GM21737 (cell line): ENCODE measurements around the gene CEBPB.
"Not testable (repeated sequence)": the region's sequence is repeated elsewhere in the genome, so short reads cannot be mapped to it uniquely, and the experiment has no call there.

Experiments used
- ATAC-seq: cut with Tn5 transposase; IDR thresholded peaks from one replicate; pipeline ENCODE4 v1.9.1; 2021; ENCODE audit warnings: mild to moderate bottlenecking, moderate library complexity; ENCODE audit not compliant: unreplicated experiment

Gene CEBPB

GRCh38 chr20:50169329-50169823, 21.3 kb upstream of the CEBPB start:
- ATAC-seq, result no peak

- ATAC-seq, result no peak
Observed at GRCh38 chr20:50170549-50171220, 19.9 kb upstream of the CEBPB start.

GRCh38 chr20:50172347-50173013, 18.1 kb upstream of the CEBPB start:
- no peak for ATAC-seq

GRCh38 chr20:50174456-50174855, 16.2 kb upstream of the CEBPB start:
- ATAC-seq, result no peak

DNA sequence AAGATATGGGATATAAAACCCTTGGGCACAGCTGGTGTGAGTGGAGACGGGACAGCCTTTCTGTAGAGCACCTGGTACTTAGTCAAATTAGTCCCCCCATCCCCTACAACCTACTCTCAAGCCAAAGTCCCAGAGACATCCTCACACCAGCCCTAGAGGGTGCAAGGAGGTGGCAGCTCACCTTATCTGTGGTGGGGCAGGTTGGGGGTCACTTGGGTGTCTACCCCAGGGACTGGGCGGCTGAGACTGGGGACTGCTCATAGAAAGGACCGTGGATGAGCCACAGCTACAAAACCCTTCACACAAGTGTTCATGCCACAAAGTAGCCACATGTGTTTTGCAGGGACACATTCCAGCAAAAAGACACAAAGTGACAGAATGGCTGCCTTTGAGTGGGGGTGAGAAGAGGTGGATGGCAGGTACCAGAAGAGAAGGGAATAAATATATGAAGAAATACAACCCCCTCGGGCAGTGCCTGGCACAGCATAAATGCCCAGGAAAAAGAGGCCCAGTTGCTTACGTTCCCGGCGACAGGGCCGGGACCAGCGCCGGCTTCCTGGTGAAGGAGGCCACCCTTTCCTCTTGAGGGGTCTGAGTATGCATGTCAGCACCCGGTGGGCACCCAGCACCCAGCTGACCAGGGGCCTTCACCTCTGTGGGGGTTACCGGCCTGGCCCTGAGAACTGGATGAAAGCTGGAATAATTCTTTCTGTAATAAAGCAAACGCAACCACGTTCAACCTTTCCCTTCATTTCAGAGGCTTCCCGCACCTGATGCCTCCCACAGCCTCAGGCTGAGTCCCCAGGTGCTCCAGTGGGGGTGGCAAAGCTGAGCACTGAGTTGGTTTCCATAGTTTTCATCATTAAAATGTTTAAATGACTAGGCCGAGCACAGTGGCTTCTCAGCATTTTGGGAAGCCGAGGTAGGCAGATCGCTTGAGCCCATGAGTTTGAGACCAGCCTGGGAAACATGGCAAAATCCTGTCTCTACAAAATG, 14.4 kb upstream of the CEBPB start:
- no peak for ATAC-seq

GRCh38 chr20:50178672-50179071, 12.0 kb upstream of the CEBPB start:
- ATAC-seq, result not testable (repeated sequence)

GRCh38 chr20:50181344-50181743, 9.3 kb upstream of the CEBPB start:
- no peak for ATAC-seq

DNA sequence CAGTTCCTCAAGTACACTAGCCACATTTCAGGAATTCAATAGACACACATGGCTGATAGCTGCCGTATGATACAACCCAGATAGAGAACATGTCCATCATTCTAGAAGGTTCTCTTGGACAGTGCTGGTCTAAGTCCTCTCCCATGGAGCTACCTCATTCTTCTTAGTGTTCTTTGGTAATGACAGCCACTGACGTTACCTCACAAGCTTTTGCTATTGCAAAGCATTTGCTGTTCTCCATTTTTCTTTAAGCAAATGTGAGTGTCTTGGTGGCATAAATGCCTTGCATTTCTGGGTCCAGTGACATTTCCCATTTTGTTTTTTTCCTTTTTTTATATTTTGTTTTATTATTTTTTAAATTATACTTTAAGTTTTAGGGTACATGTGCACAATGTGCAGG, 8.3 kb upstream of the CEBPB start:
- no peak for ATAC-seq

DNA sequence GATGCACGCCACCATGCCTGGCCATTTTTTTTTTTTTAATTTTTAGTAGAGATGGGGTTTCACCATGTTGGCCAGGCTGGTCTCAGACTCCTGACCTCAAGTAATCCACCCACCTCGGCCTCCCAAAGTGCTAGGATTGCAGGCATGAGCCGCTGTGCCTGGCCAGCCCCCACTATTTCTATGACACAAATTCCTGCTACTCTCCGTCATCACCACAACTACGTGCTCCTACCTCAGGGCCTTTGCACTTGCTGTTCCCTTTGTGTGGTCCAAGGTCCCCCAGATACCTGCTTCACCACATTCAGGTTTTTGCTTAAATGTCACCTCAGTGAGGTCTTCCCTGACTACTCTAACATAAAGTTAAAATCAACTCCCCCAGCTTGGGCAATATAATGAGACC, 5.2 kb upstream of the CEBPB start:
- ATAC-seq, result no peak

DNA sequence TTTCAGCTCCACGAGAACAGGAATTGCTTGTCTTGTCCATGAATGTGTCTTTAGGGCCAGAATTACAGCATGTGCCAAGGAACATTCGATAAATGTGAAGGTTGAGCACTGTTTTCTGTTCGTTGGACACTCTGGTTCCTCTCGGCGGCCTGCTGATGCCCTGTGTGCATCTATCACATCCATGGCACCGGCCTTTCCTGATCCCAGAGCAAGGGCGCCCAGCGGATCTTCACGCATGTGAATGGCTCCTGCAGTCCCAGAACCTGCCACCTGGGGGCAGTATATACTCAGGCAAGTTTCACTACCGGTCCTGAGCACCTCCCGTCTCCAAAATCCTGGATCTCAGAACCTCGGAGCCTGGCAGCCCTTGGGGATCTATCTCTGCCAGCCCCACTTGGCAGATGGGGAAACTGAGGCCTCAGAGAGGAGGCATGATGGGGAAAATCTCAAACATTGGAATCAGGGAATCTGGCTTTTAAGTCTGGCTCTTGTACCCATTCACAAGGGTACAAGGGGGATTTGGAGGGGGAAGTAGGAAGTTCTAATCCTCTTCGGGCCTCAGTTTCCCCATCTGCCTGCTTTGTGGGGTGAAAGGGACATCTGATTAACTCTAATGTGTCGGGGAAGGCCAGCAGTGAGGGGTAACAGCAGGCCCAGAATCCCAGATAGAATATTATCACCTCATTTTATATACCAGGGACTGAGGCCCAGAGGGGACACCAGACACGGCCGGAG, 4.3 kb upstream of the CEBPB start:
- ATAC-seq, result no peak

DNA sequence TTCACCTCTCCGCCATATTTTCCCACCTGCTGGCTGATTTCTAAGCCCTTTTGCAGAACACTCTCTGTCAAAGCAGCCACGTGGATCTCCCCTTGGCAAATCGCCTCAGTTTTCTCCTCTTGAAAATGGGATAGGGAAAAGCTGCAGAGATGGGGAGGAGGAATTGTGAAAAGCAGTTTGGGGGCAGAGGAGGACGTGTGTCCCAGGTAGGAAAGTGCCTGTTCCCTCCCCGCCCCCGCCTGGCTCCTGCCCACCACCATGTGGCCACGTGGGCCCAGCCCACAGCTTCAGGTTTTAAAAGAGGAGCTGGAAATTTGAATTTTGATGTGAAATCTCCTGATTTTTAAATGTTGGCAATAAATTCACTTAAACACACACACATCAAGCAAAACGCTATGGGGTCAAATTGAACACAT, 3.6 kb upstream of the CEBPB start:
- no peak for ATAC-seq

- ATAC-seq, result no peak
Observed at GRCh38 chr20:50187403-50188051, 3.1 kb upstream of the CEBPB start.

DNA sequence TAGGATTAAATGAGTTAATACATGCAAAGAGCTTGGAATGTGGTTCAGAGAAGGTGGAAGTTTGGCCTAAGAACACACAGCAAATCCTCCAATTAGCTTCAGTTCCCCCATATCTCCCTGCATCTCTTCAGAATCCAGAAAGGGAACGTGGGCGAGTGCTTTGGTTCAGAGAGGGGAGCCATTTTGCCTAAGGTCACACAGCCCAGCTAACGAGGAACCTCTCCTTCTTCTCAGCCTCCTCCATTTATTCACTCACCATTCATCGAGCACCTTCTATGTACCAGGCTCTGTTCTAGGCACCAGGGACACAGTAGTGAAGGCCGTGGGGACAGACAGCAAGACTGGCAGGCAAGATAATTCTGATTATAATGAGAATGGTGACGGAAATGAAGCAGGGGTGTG, 2.3 kb upstream of the CEBPB start:
- no peak for ATAC-seq

GRCh38 chr20:50188879-50189680, 1.6 kb upstream of the CEBPB start:
- no peak for ATAC-seq

DNA sequence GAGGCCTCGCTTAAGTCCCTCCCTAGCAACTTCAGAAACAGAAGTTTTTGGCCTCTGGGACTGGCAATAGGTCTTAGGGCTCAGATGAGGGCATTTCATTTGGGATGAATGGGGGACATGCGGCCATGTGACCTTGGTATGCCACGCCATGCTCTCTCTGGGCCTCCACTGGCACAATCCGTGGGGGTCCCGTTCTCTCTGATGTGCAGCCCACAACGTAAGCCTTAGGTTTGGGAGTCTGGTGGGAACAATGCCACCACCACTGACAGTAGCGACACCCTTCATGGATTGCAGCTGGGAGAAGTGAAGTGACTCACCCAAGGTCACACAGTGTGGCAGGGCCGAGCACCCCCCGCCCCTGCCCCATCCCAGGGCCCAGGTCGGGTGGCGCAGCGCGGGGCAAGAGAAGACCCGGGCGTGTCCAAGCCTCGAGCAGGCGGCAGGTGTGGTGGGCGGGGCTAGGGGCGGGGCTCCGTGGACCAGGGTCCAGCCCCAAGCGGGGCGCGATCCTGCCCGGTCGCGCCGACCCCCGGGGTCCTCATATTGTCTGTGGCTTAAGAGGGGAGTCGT, 864 bp upstream of the CEBPB start:
- no peak for ATAC-seq

DNA sequence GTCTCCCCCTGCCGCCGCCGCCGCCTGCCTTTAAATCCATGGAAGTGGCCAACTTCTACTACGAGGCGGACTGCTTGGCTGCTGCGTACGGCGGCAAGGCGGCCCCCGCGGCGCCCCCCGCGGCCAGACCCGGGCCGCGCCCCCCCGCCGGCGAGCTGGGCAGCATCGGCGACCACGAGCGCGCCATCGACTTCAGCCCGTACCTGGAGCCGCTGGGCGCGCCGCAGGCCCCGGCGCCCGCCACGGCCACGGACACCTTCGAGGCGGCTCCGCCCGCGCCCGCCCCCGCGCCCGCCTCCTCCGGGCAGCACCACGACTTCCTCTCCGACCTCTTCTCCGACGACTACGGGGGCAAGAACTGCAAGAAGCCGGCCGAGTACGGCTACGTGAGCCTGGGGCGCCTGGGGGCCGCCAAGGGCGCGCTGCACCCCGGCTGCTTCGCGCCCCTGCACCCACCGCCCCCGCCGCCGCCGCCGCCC, 474 bp downstream of the CEBPB start:
- ATAC-seq, result peak; percentile 24

- ATAC-seq, result peak; percentile 17
Observed at GRCh38 chr20:50191544-50192363, 1.1 kb downstream of the CEBPB start.
